GM23248 (cell line): Measurements from ENCODE around the gene CCDC194. TPM values are rescaled to one million over a fixed set of nuclear protein-coding genes. Genes with fewer than 3 reads are reported as not detected.

Experiments used
- DNase-seq: peaks from one replicate; pipeline ENCODE4 v3.0.0-alpha.2; 2015
- H2AFZ ChIP-seq: fragments of 200-600 bp; sonication (generic); 2 replicates; pipeline ENCODE4 v1.6.1; 2016; ENCODE audit warnings: antibody characterized with exemption
- H3F3A ChIP-seq: fragments of 200-600 bp; sonication (generic); 2 replicates; pipeline ENCODE4 v1.6.1; 2016; ENCODE audit warnings: mild to moderate bottlenecking, antibody characterized with exemption, mixed run types; ENCODE audit not compliant: insufficient read depth
- H3K27ac ChIP-seq: fragments of 200-600 bp; sonication (generic); 2 replicates; pipeline ENCODE4 v1.5.1; 2016; ENCODE audit warnings: mild to moderate bottlenecking
- H3K27me3 ChIP-seq: fragments of 200-600 bp; sonication (generic); replicated peaks from 2 replicates; pipeline ENCODE4 v1.6.1; 2016; ENCODE audit warnings: mild to moderate bottlenecking; ENCODE audit not compliant: insufficient read depth
- H3K36me3 ChIP-seq: fragments of 200-600 bp; sonication (generic); 2 replicates; pipeline ENCODE4 v1.6.1; 2016; ENCODE audit warnings: low read depth, mild to moderate bottlenecking
- H3K4me1 ChIP-seq: fragments of 200-600 bp; sonication (generic); 2 replicates; pipeline ENCODE4 v1.6.1; 2016; ENCODE audit warnings: mild to moderate bottlenecking; ENCODE audit not compliant: insufficient read depth
- H3K4me2 ChIP-seq: fragments of 200-600 bp; sonication (generic); one replicate; pipeline ENCODE4 v1.6.1; 2016; ENCODE audit warnings: mild to moderate bottlenecking; ENCODE audit not compliant: unreplicated experiment
- H3K4me3 ChIP-seq: fragments of 200-600 bp; sonication (generic); 2 replicates; pipeline ENCODE4 v1.5.1; 2016; ENCODE audit warnings: mild to moderate bottlenecking
- H3K79me2 ChIP-seq: fragments of 200-600 bp; sonication (generic); 2 replicates; pipeline ENCODE4 v1.6.1; 2016; ENCODE audit warnings: mild to moderate bottlenecking; ENCODE audit not compliant: insufficient read depth
- H3K9ac ChIP-seq: fragments of 200-600 bp; sonication (generic); 2 replicates; pipeline ENCODE4 v1.6.1; 2016; ENCODE audit warnings: mild to moderate bottlenecking
- H3K9me2 ChIP-seq: fragments of 200-600 bp; sonication (generic); 2 replicates; pipeline ENCODE4 v1.6.1; 2016; ENCODE audit warnings: mixed run types, mild to moderate bottlenecking, moderate library complexity; ENCODE audit not compliant: insufficient read depth
- H3K9me3 ChIP-seq: fragments of 200-600 bp; sonication (generic); one replicate; pipeline ENCODE4 v1.6.1; 2017; ENCODE audit warnings: low read depth
- H4K20me1 ChIP-seq: fragments of 200-600 bp; sonication (generic); 2 replicates; pipeline ENCODE4 v1.6.0; 2016; ENCODE audit not compliant: insufficient read depth
- EZH2 ChIP-seq: fragments of 200-600 bp; sonication (generic); IDR thresholded peaks from 2 replicates; pipeline ENCODE4 v1.6.1; 2018; ENCODE audit warnings: antibody characterized with exemption, mild to moderate bottlenecking; ENCODE audit not compliant: insufficient read depth, poor library complexity, severe bottlenecking
- EZH2phosphoT487 ChIP-seq: fragments of 200-600 bp; sonication (generic); IDR thresholded peaks from 2 replicates; pipeline ENCODE4 v1.6.1; 2018; ENCODE audit warnings: antibody characterized with exemption, moderate library complexity, mild to moderate bottlenecking, low read depth; ENCODE audit not compliant: insufficient read depth
- WGBS, 2 experiments: methylation state at CpG; one replicate each; pipeline ENCODE4 v1.1.6; 2015 to 2017; ENCODE audit warnings: low lambda C conversion rate in 2 of 2, low coverage in 1 of 2; ENCODE audit errors: missing lambda C conversion rate in 2 of 2; 5-methylcytosine and 5-hydroxymethylcytosine counted together
- in situ Hi-C: fragments of 300-500 bp; cut with MboI; formaldehyde crosslinking; loops from 2 replicates; pipeline ENCODE4 v1.15.0; 2020
- polyA plus RNA-seq: library from polyadenylated mRNA; unstranded; fragments of >200 nt; fragmentation: Nextera tagmentation; extraction: Ambion mirVana; gene quantifications from 2 replicates; pipeline ENCODE4 v1.2.1, GENCODE V29; 2016
- total RNA-seq: library from RNA; depleted of rRNA; stranded (reverse); fragments of >200 nt; shearing (Covaris generic); gene quantifications from 2 replicates; pipeline ENCODE4 v1.2.3, GENCODE V29; 2014; rRNA removed

Gene CCDC194
- total and polyA plus RNA-seq, 2 experiments from 2014 or later, result not detected

- Histone ChIP-seq H3K9me2 (no peaks in the 10 kb centered on the region), H3K27me3 (no peaks in the 10 kb centered on the region), H2AFZ (no peak overlapping the region), H4K20me1 (no peaks in the 10 kb centered on the region), H3K4me1 (no peaks in the 10 kb centered on the region), H3K79me2 (no peaks in the 10 kb centered on the region), H3K27ac (no peak overlapping the region), H3K4me3 (no peak overlapping the region), H3K9ac (no peak overlapping the region), H3K9me3 (no peaks in the 10 kb centered on the region), H3K4me2 (no peak overlapping the region), H3F3A (peaks cover 6% of the 10 kb centered on the region; the same call in 1 of the 2 replicates), H3K36me3 (no peaks in the 10 kb centered on the region)
- in situ Hi-C loops, result no loop called here
- WGBS, 2 experiments, result 92 to 96% methylated on average over 14 to 15 of the region's 15 CpGs
- TF ChIP-seq EZH2phosphoT487 (no peak), EZH2 (no peak)
- no peak for DNase-seq
Observed at GRCh38 chr19:17341386-17341785, 52.6 kb downstream of the CCDC194 start.

DNA sequence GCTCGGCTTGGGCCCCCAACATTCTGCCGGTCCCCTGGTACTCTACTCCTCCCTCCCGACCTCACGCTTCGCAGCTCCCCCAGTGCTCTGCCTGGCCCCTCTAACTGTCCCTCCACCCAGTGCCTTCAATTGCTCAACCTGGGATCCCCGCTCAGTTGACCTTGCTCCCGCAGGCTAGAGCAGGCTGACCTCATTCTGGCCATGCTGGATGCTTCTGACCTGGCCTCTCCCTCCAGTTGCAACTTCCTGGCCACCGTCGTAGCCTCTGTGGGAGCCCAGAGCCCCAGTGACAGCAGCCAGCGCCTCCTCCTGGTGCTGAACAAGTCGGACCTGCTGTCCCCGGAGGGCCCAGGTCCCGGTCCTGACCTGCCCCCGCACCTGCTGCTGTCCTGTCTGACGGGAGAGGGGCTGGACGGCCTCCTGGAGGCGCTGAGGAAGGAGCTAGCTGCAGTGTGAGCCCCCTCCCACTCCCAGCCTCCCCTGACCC is 53.1 kb downstream of the CCDC194 start:
- in situ Hi-C loops, result no loop called here
- no peaks in the 10 kb centered on the region for H3K36me3 ChIP-seq
- H3K27me3 ChIP-seq, result no peaks in the 10 kb centered on the region
- no peaks in the 10 kb centered on the region for H3K9me2 ChIP-seq
- DNase-seq, result no peak
- H4K20me1 ChIP-seq, result no peaks in the 10 kb centered on the region
- H3K27ac ChIP-seq, result no peak overlapping the region
- no peak overlapping the region for H3K9ac ChIP-seq
- H3K4me2 ChIP-seq, result no peak overlapping the region
- WGBS, 2 experiments, result 73 to 79% methylated on average over 11 to 17 of the region's 17 CpGs
- H3K9me3 ChIP-seq, result no peaks in the 10 kb centered on the region
- TF ChIP-seq EZH2 (no peak), EZH2phosphoT487 (no peak)
- H3K79me2 ChIP-seq, result no peaks in the 10 kb centered on the region
- no peak overlapping the region for H3K4me3 ChIP-seq
- peaks cover 6% of the 10 kb centered on the region; the same call in 1 of the 2 replicates for H3F3A ChIP-seq
- no peak overlapping the region for H2AFZ ChIP-seq
- no peaks in the 10 kb centered on the region for H3K4me1 ChIP-seq

Other genes with a start within 250 kb of the CCDC194 start
- gene USE1, start 178.8 kb downstream of the CCDC194 start, total RNA-seq, result 13.2 and 29.0 TPM in 2 replicates
- 29.6 and 32.3 TPM in 2 replicates for gene USE1, start 178.8 kb downstream of the CCDC194 start, polyA plus RNA-seq
- 1.3 and 1.8 TPM in 2 replicates for gene OCEL1, start 168.0 kb downstream of the CCDC194 start, total RNA-seq
- 17.1 and 17.4 TPM in 2 replicates for gene OCEL1, start 168.0 kb downstream of the CCDC194 start, polyA plus RNA-seq
- 82.5 and 96.7 TPM in 2 replicates for gene NR2F6, start 148.3 kb downstream of the CCDC194 start, total RNA-seq
- 11.7 and 14.1 TPM in 2 replicates for gene NR2F6, start 148.3 kb downstream of the CCDC194 start, polyA plus RNA-seq
- gene USHBP1, start 129.5 kb downstream of the CCDC194 start, total RNA-seq, result not detected in 2 replicates
- not detected in 2 replicates for gene USHBP1, start 129.5 kb downstream of the CCDC194 start, polyA plus RNA-seq
- 78.5 and 82.7 TPM in 2 replicates for gene BABAM1, start 126.8 kb downstream of the CCDC194 start, total RNA-seq
- gene BABAM1, start 126.8 kb downstream of the CCDC194 start, polyA plus RNA-seq, result 90.3 and 99.6 TPM in 2 replicates
- gene ANKLE1, start 112.3 kb downstream of the CCDC194 start, total RNA-seq, result 0.54 and 1.4 TPM in 2 replicates
- gene ANKLE1, start 112.3 kb downstream of the CCDC194 start, polyA plus RNA-seq, result 0.14 and 0.31 TPM in 2 replicates
- 10.9 and 19.1 TPM in 2 replicates for gene ABHD8, start 90.8 kb downstream of the CCDC194 start, total RNA-seq
- gene ABHD8, start 90.8 kb downstream of the CCDC194 start, polyA plus RNA-seq, result 8.7 and 9.1 TPM in 2 replicates
- 14.7 and 23.0 TPM in 2 replicates for gene MRPL34, start 88.3 kb downstream of the CCDC194 start, total RNA-seq
- gene MRPL34, start 88.3 kb downstream of the CCDC194 start, polyA plus RNA-seq, result 74.5 and 78.8 TPM in 2 replicates
- 10.9 and 40.8 TPM in 2 replicates for gene DDA1, start 84.6 kb downstream of the CCDC194 start, total RNA-seq
- gene DDA1, start 84.6 kb downstream of the CCDC194 start, polyA plus RNA-seq, result 87.8 and 96.9 TPM in 2 replicates
- 2.8 and 4.0 TPM in 2 replicates for gene ANO8, start 59.3 kb downstream of the CCDC194 start, total RNA-seq
- 0.52 and 0.61 TPM in 2 replicates for gene ANO8, start 59.3 kb downstream of the CCDC194 start, polyA plus RNA-seq
- gene GTPBP3, start 56.6 kb downstream of the CCDC194 start, total RNA-seq, result 11.4 and 14.8 TPM in 2 replicates
- 7.6 and 7.9 TPM in 2 replicates for gene GTPBP3, start 56.6 kb downstream of the CCDC194 start, polyA plus RNA-seq
- not detected in 2 replicates for gene PLVAP, start 16.9 kb downstream of the CCDC194 start, total RNA-seq
- gene PLVAP, start 16.9 kb downstream of the CCDC194 start, polyA plus RNA-seq, result not detected in 2 replicates
- not detected in 2 replicates for gene BST2, start 11.4 kb upstream of the CCDC194 start, total RNA-seq
- gene BST2, start 11.4 kb upstream of the CCDC194 start, polyA plus RNA-seq, result 0.75 and 0.79 TPM in 2 replicates
- 68.3 and 73.9 TPM in 2 replicates for gene MVB12A, start 25.9 kb upstream of the CCDC194 start, total RNA-seq
- gene MVB12A, start 25.9 kb upstream of the CCDC194 start, polyA plus RNA-seq, result 49.6 and 55.3 TPM in 2 replicates
- 0.22 TPM in 1 of 2 replicates, not detected in the other for gene TMEM221, start 54.5 kb upstream of the CCDC194 start, total RNA-seq
- gene TMEM221, start 54.5 kb upstream of the CCDC194 start, polyA plus RNA-seq, result 0.30 TPM in 1 of 2 replicates, not detected in the other
- gene NXNL1, start 66.7 kb upstream of the CCDC194 start, total RNA-seq, result not detected in 2 replicates
- gene NXNL1, start 66.7 kb upstream of the CCDC194 start, polyA plus RNA-seq, result not detected in 2 replicates
- 30.0 and 34.0 TPM in 2 replicates for gene SLC27A1, start 76.3 kb upstream of the CCDC194 start, total RNA-seq
- 20.4 and 21.9 TPM in 2 replicates for gene SLC27A1, start 76.3 kb upstream of the CCDC194 start, polyA plus RNA-seq
- 96.0 and 125 TPM in 2 replicates for gene PGLS, start 117.5 kb upstream of the CCDC194 start, total RNA-seq
- 135 and 140 TPM in 2 replicates for gene PGLS, start 117.5 kb upstream of the CCDC194 start, polyA plus RNA-seq
- 126 and 134 TPM in 2 replicates for gene COLGALT1, start 161.5 kb upstream of the CCDC194 start, total RNA-seq
- 98.9 and 104 TPM in 2 replicates for gene COLGALT1, start 161.5 kb upstream of the CCDC194 start, polyA plus RNA-seq